Breast epithelium (tissue), 3 donors: ENCODE data around the gene SORBS1.

Experiments
- POLR2A ChIP-seq: fragments of 450-650 bp; IDR thresholded peaks from one replicate; pipeline ENCODE4 v1.6.1; 2016; ENCODE audit warnings: antibody characterized with exemption, mild to moderate bottlenecking, moderate library complexity
- POLR2AphosphoS5 ChIP-seq, 3 donors: sonication (generic); formaldehyde crosslinking; IDR thresholded peaks; one replicate each; pipeline ENCODE4 v1.6.1; 2017; ENCODE audit warnings: antibody characterized with exemption in 3 of 3

- TF ChIP-seq POLR2A (no peak), POLR2AphosphoS5 (IDR thresholded peaks at IDR 0.05) (no peak)
Measured at GRCh38 chr10:95438781-95439180, 122.4 kb downstream of the SORBS1 start.
